Measurements from ENCODE around the gene PCNX3.

Gene PCNX3

DNA sequence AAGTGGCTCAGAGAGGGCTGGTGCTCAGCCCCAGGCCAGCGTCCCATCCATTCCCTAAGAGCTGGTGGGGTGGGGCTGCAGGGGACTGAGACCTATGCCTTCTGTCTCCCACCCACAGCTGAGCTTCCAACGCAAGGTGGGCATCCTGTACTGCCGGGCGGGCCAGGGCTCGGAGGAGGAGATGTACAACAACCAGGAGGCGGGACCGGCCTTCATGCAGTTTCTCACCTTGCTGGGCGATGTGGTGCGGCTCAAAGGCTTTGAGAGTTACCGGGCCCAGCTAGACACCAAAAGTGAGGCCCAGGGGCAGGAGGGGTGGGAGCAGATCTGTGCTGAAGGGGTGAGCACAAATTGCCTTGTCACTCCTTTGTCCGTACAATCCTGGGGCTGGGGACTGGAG is 29.3 kb downstream of the PCNX3 start:
- peaks cover 10% of the 10 kb centered on the region for H3K4me1 ChIP-seq (ENCODE audit: insufficient read depth, low read length)
- peaks cover 5% of the 10 kb centered on the region; the same call in 1 of the 2 replicates for H3K36me3 ChIP-seq (ENCODE audit: insufficient read depth, low read length)
- H3K9ac ChIP-seq (ENCODE audit: low read depth, low read length): no peak overlapping the region
- no peak overlapping the region for H3K27ac ChIP-seq (ENCODE audit: low read depth, low read length)
- H3K4me3 ChIP-seq (ENCODE audit: low read length): no peak overlapping the region
- H3K27me3 ChIP-seq (ENCODE audit: insufficient read depth, low read length): no peaks in the 10 kb centered on the region; the same call in 1 of the 2 replicates
- 94% methylated on average over 11 of the region's 11 CpGs for WGBS
- no peaks in the 10 kb centered on the region for H3K9me3 ChIP-seq (ENCODE audit: insufficient read depth, low read depth, low read length)

GRCh38 chr11:65645710-65646109 is 30.1 kb downstream of the PCNX3 start:
- H3K36me3 ChIP-seq (ENCODE audit: insufficient read depth, low read length): peaks cover 5% of the 10 kb centered on the region; the same call in 1 of the 2 replicates
- H3K4me3 ChIP-seq (ENCODE audit: low read length): no peak overlapping the region
- H3K4me1 ChIP-seq (ENCODE audit: insufficient read depth, low read length): peaks cover 10% of the 10 kb centered on the region
- no peaks in the 10 kb centered on the region for H3K9me3 ChIP-seq (ENCODE audit: insufficient read depth, low read depth, low read length)
- no peak overlapping the region for H3K9ac ChIP-seq (ENCODE audit: low read depth, low read length)
- 94% methylated on average over 10 of the region's 10 CpGs for WGBS
- no peaks in the 10 kb centered on the region; the same call in 1 of the 2 replicates for H3K27me3 ChIP-seq (ENCODE audit: insufficient read depth, low read length)
- no peak overlapping the region for H3K27ac ChIP-seq (ENCODE audit: low read depth, low read length)

DNA sequence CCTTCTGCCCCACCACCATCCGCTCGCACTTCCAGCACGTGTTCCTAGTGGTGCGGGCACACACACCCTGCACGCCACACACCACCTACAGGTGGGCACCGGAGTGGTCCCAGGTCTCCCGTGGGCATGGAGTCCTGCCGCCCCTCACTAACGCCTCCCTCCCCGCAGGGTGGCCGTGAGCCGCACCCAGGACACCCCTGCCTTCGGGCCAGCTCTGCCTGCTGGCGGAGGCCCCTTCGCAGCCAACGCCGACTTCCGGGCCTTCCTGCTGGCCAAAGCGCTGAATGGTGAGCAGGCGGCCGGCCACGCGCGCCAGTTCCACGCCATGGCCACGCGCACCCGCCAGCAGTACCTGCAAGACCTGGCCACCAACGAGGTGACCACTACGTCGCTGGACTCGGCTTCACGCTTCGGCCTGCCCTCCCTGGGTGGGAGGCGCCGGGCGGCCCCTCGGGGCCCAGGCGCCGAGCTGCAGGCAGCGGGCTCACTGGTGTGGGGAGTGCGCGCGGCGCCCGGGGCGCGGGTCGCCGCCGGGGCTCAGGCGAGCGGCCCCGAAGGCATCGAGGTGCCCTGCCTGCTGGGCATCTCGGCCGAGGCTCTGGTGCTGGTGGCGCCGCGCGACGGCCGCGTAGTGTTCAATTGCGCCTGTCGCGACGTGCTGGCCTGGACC is 30.8 kb downstream of the PCNX3 start:
- Histone ChIP-seq H3K4me1 (ENCODE audit: insufficient read depth, low read length) (peaks cover 10% of the 10 kb centered on the region), H3K9ac (ENCODE audit: low read depth, low read length) (no peak overlapping the region; the same call in 1 of the 2 replicates), H3K4me3 (ENCODE audit: low read length) (peak overlapping the region; percentile 71), H3K36me3 (ENCODE audit: insufficient read depth, low read length) (peaks cover 5% of the 10 kb centered on the region; the same call in 1 of the 2 replicates), H3K27ac (ENCODE audit: low read depth, low read length) (no peak overlapping the region), H3K27me3 (ENCODE audit: insufficient read depth, low read length) (no peaks in the 10 kb centered on the region; the same call in 1 of the 2 replicates), H3K9me3 (ENCODE audit: insufficient read depth, low read depth, low read length) (no peaks in the 10 kb centered on the region)
- WGBS: 96% methylated on average over 68 of the region's 68 CpGs

DNA sequence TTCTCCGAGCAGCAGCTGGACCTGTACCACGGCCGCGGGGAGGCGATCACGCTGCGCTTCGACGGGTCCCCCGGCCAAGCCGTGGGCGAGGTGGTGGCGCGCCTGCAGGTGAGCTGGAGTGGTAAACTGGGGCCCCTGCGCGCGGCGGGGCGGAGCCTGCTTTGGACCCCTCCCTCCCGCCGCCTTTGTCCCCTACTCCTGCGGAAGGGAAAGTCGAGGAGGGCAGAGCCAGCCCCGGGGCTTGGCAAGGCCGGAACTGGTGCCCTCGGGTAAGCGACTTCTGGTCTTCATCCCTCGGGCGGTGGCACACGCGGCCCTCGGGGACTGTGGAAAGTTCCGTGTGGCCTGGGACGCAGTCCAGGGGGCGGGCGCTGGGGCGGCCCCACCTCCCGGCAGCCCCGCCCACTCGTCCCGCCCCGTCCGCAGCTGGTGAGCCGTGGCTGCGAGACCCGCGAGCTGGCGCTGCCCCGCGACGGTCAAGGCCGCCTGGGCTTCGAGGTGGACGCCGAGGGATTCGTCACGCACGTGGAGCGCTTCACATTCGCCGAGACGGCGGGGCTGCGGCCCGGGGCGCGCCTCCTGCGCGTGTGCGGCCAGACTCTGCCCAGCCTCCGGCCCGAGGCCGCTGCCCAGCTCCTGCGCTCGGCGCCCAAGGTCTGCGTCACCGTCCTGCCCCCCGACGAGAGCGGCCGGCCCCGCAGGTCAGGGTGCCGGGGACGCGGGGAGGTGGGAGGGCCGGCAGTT is 31.6 kb downstream of the PCNX3 start:
- Histone ChIP-seq H3K4me1 (ENCODE audit: insufficient read depth, low read length) (peaks cover 10% of the 10 kb centered on the region; the same call in 1 of the 2 replicates), H3K9ac (ENCODE audit: low read depth, low read length) (peak overlapping the region; percentile 57; the same call in 1 of the 2 replicates), H3K9me3 (ENCODE audit: insufficient read depth, low read depth, low read length) (no peaks in the 10 kb centered on the region), H3K27me3 (ENCODE audit: insufficient read depth, low read length) (no peaks in the 10 kb centered on the region; the same call in 1 of the 2 replicates), H3K36me3 (ENCODE audit: insufficient read depth, low read length) (peaks cover 5% of the 10 kb centered on the region; the same call in 1 of the 2 replicates), H3K4me3 (ENCODE audit: low read length) (peak overlapping the region; percentile 71), H3K27ac (ENCODE audit: low read depth, low read length) (no peak overlapping the region)
- 91% methylated on average over 87 of the region's 87 CpGs for WGBS

DNA sequence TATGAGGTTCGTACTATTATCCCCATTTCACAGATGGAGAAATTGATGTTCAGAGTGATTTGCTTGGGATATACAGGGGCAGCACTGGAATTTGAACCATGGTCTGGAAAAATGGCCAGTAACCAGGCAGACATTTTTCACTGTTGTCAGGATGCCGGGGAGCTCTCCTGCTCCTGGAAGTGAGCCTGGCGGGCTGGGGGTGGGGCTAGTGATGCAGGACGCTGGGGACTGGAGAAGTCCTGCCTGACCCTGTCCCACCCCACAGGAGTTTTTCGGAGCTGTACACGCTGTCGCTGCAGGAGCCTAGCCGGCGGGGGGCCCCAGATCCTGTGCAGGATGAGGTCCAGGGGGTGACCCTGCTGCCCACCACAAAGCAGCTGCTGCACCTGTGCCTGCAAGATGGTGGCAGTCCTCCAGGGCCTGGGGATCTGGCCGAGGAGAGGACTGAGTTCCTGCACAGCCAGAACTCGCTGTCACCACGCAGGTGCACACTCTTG is 33.5 kb downstream of the PCNX3 start:
- Histone ChIP-seq H3K4me1 (ENCODE audit: insufficient read depth, low read length) (peaks cover 12% of the 10 kb centered on the region; the same call in 1 of the 2 replicates), H3K27ac (ENCODE audit: low read depth, low read length) (no peak overlapping the region), H3K9me3 (ENCODE audit: insufficient read depth, low read depth, low read length) (no peaks in the 10 kb centered on the region), H3K9ac (ENCODE audit: low read depth, low read length) (no peak overlapping the region), H3K4me3 (ENCODE audit: low read length) (no peak overlapping the region), H3K27me3 (ENCODE audit: insufficient read depth, low read length) (no peaks in the 10 kb centered on the region; the same call in 1 of the 2 replicates), H3K36me3 (ENCODE audit: insufficient read depth, low read length) (peaks cover 11% of the 10 kb centered on the region)
- 96% methylated on average over 12 of the region's 12 CpGs for WGBS

- H3K9ac ChIP-seq (ENCODE audit: low read depth, low read length): no peak overlapping the region
- peaks cover 12% of the 10 kb centered on the region; the same call in 1 of the 2 replicates for H3K4me1 ChIP-seq (ENCODE audit: insufficient read depth, low read length)
- WGBS: 91% methylated on average over 16 of the region's 16 CpGs
These were observed 34.3 kb downstream of the PCNX3 start for GRCh38 chr11:65649656-65650546.

DNA sequence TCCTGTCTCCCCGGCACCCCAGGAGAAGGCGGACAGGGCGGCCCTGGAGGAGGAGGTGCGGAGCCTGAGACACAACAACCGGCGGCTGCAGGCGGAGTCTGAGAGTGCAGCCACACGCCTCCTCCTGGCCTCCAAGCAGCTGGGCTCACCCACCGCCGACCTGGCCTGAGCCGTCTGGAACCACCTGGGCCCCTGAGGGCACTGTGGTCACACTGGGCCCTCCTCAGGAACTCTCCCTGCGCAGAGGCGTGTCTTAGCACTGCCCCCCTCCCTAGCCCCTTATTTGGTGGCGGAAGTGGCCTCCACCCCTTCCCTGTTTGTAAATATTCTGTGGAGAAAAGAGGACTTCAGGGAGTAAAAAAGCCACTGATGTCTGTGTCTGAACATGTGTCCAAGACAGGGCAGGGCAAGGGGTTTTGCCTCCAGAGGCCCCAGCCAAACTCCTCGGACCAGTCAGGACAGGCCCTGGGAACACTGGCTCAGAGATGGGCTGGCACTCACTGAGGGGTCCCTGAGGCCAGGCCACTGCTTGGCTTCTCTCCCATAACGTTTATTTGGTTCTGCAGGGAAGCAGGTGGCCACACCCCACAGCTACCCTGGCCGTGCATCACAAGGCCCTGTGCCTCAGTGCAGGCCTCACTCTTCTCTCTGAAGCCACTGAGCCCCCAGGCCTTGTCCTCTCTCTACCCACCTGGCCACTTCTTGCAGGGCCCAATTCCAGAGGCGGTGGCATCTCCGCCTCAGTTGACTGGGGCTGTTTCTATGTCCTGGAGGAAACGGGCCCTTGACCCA is 35.2 kb downstream of the PCNX3 start:
- H3K9ac ChIP-seq (ENCODE audit: low read depth, low read length): no peak overlapping the region
- 88% methylated on average over 20 of the region's 20 CpGs for WGBS

More at GRCh38 chr11:65649656-65650546, 34.3 kb downstream of the PCNX3 start:
- Histone ChIP-seq H3K9me3 (ENCODE audit: insufficient read depth, low read depth, low read length) (no peaks in the 10 kb centered on the region), H3K36me3 (ENCODE audit: insufficient read depth, low read length) (peaks cover 16% of the 10 kb centered on the region), H3K4me3 (ENCODE audit: low read length) (no peak overlapping the region), H3K27me3 (ENCODE audit: insufficient read depth, low read length) (no peaks in the 10 kb centered on the region; the same call in 1 of the 2 replicates), H3K27ac (ENCODE audit: low read depth, low read length) (no peak overlapping the region)

GRCh38 chr11:65651339-65651588 is 35.7 kb downstream of the PCNX3 start:
- Histone ChIP-seq H3K9ac (ENCODE audit: low read depth, low read length) (no peak overlapping the region), H3K27ac (ENCODE audit: low read depth, low read length) (no peak overlapping the region), H3K4me1 (ENCODE audit: insufficient read depth, low read length) (peaks cover 12% of the 10 kb centered on the region; the same call in 1 of the 2 replicates), H3K27me3 (ENCODE audit: insufficient read depth, low read length) (no peaks in the 10 kb centered on the region; the same call in 1 of the 2 replicates), H3K9me3 (ENCODE audit: insufficient read depth, low read depth, low read length) (no peaks in the 10 kb centered on the region), H3K36me3 (ENCODE audit: insufficient read depth, low read length) (peaks cover 30% of the 10 kb centered on the region), H3K4me3 (ENCODE audit: low read length) (no peak overlapping the region)
- WGBS: 97% methylated on average over 3 of the region's 3 CpGs

More for the DNA sequence above, 35.2 kb downstream of the PCNX3 start:
- H3K27me3 ChIP-seq (ENCODE audit: insufficient read depth, low read length): no peaks in the 10 kb centered on the region; the same call in 1 of the 2 replicates
- peaks cover 25% of the 10 kb centered on the region for H3K36me3 ChIP-seq (ENCODE audit: insufficient read depth, low read length)
- H3K4me3 ChIP-seq (ENCODE audit: low read length): no peak overlapping the region
- H3K27ac ChIP-seq (ENCODE audit: low read depth, low read length): no peak overlapping the region
- peaks cover 12% of the 10 kb centered on the region; the same call in 1 of the 2 replicates for H3K4me1 ChIP-seq (ENCODE audit: insufficient read depth, low read length)
- no peaks in the 10 kb centered on the region for H3K9me3 ChIP-seq (ENCODE audit: insufficient read depth, low read depth, low read length)

GRCh38 chr11:65651589-65652510 is 36.3 kb downstream of the PCNX3 start:
- Histone ChIP-seq H3K27ac (ENCODE audit: low read depth, low read length) (peak overlapping the region; percentile 99; the same call in 1 of the 2 replicates), H3K4me1 (ENCODE audit: insufficient read depth, low read length) (peaks cover 12% of the 10 kb centered on the region; the same call in 1 of the 2 replicates)
- 44% methylated on average over 28 of the region's 28 CpGs for WGBS

More at GRCh38 chr11:65651589-65652510, 36.3 kb downstream of the PCNX3 start:
- Histone ChIP-seq H3K36me3 (ENCODE audit: insufficient read depth, low read length) (peaks cover 34% of the 10 kb centered on the region), H3K9me3 (ENCODE audit: insufficient read depth, low read depth, low read length) (no peaks in the 10 kb centered on the region), H3K4me3 (ENCODE audit: low read length) (peak overlapping the region; percentile 68), H3K9ac (ENCODE audit: low read depth, low read length) (peak overlapping the region; percentile 50; the same call in 1 of the 2 replicates), H3K27me3 (ENCODE audit: insufficient read depth, low read length) (no peaks in the 10 kb centered on the region; the same call in 1 of the 2 replicates)

Data from HUES64 (cell line).